Stimulated activated CD8-positive, alpha-beta memory T cell treated with anti-CD3 and anti-CD28 coated beads, Interleukin-4, amount 100 ng/mL, for 4 hours (primary cell): ENCODE data around the gene IQCE.
"Not testable (repeated sequence)": the region's sequence is repeated elsewhere in the genome, so short reads cannot be mapped to it uniquely, and the experiment has no call there.

Experiments
- DNase-seq, 2 donors: peaks; one replicate each; pipeline ENCODE4 v3.0.0-alpha.2; 2020; ENCODE audit warnings: low read depth in 2 of 2, low spot score in 1 of 2

IQCE gene

GRCh38 chr7:2520761-2521290 lies 38.0 kb upstream of the IQCE start:
- no peak for DNase-seq

GRCh38 chr7:2521341-2521745 lies 37.4 kb upstream of the IQCE start:
- no peak for DNase-seq

GRCh38 chr7:2521952-2522591 lies 36.7 kb upstream of the IQCE start:
- peak in 1 of 2 donors; percentile 71 for DNase-seq

- DNase-seq, result no peak
Observed at GRCh38 chr7:2522780-2523433, 35.9 kb upstream of the IQCE start.

GRCh38 chr7:2523461-2523936 lies 35.3 kb upstream of the IQCE start:
- DNase-seq, result no peak

GRCh38 chr7:2523941-2524807 lies 34.6 kb upstream of the IQCE start:
- no peak for DNase-seq

GRCh38 chr7:2524808-2525657 lies 33.7 kb upstream of the IQCE start:
- no peak for DNase-seq

GRCh38 chr7:2525658-2526630 lies 32.8 kb upstream of the IQCE start:
- DNase-seq, result no peak

GRCh38 chr7:2526659-2527504 lies 31.9 kb upstream of the IQCE start:
- no peak for DNase-seq

GRCh38 chr7:2527505-2528467 lies 31.0 kb upstream of the IQCE start:
- no peak for DNase-seq

- no peak for DNase-seq
Observed at GRCh38 chr7:2528481-2529095, 30.2 kb upstream of the IQCE start.

- DNase-seq, result no peak
Observed at GRCh38 chr7:2529161-2530070, 29.4 kb upstream of the IQCE start.

- peak in 1 of 2 donors; percentile 70 for DNase-seq
Observed at GRCh38 chr7:2530071-2530987, 28.4 kb upstream of the IQCE start.

GRCh38 chr7:2530994-2531795 lies 27.6 kb upstream of the IQCE start:
- not testable (repeated sequence) for DNase-seq
